ENCODE results near the gene SH2D5.
A peak's percentile ranks its signal among the peaks of the same experiment; 100 is the strongest.
"Not testable (repeated sequence)": the region's sequence is repeated elsewhere in the genome, so short reads cannot be mapped to it uniquely, and the experiment has no call there.

Gene SH2D5

GRCh38 chr1:20723159-20723536 lies 9.4 kb downstream of the SH2D5 start:
- Mint-ChIP-seq H3K4me3 (no peak overlapping the region), H3K9me3 (no peaks in the 10 kb centered on the region), H3K4me1 (ENCODE audit: low read depth) (no peaks in the 10 kb centered on the region), H3K36me3 (ENCODE audit: low read depth) (no peaks in the 10 kb centered on the region), H3K27me3 (peaks cover 9% of the 10 kb centered on the region), H3K27ac (no peak overlapping the region)

GRCh38 chr1:20721117-20722061 lies 11.1 kb downstream of the SH2D5 start:
- no peaks in the 10 kb centered on the region for H3K36me3 Mint-ChIP-seq (ENCODE audit: low read depth)
- H3K27me3 Mint-ChIP-seq: peaks cover 15% of the 10 kb centered on the region
- no peaks in the 10 kb centered on the region for H3K9me3 Mint-ChIP-seq
- H3K4me3 Mint-ChIP-seq: no peak overlapping the region
- H3K4me1 Mint-ChIP-seq (ENCODE audit: low read depth): peaks cover 4% of the 10 kb centered on the region
- no peak overlapping the region for H3K27ac Mint-ChIP-seq

GRCh38 chr1:20720631-20721091 lies 11.8 kb downstream of the SH2D5 start:
- H3K9me3 Mint-ChIP-seq: no peaks in the 10 kb centered on the region
- no peak overlapping the region for H3K27ac Mint-ChIP-seq
- H3K4me3 Mint-ChIP-seq: no peak overlapping the region
- peaks cover 19% of the 10 kb centered on the region for H3K27me3 Mint-ChIP-seq
- H3K36me3 Mint-ChIP-seq (ENCODE audit: low read depth): no peaks in the 10 kb centered on the region
- H3K4me1 Mint-ChIP-seq (ENCODE audit: low read depth): peaks cover 4% of the 10 kb centered on the region

- Mint-ChIP-seq H3K27me3 (peaks cover 25% of the 10 kb centered on the region), H3K4me3 (no peak overlapping the region), H3K27ac (no peak overlapping the region), H3K4me1 (ENCODE audit: low read depth) (peaks cover 4% of the 10 kb centered on the region), H3K9me3 (no peaks in the 10 kb centered on the region), H3K36me3 (ENCODE audit: low read depth) (no peaks in the 10 kb centered on the region)
These were observed 12.5 kb downstream of the SH2D5 start for GRCh38 chr1:20719871-20720620.

GRCh38 chr1:20719261-20719660 lies 13.2 kb downstream of the SH2D5 start:
- Mint-ChIP-seq H3K27me3 (peaks cover 28% of the 10 kb centered on the region), H3K4me1 (ENCODE audit: low read depth) (peaks cover 4% of the 10 kb centered on the region), H3K4me3 (no peak overlapping the region), H3K27ac (no peak overlapping the region), H3K9me3 (no peaks in the 10 kb centered on the region), H3K36me3 (ENCODE audit: low read depth) (no peaks in the 10 kb centered on the region)

GRCh38 chr1:20718343-20718882 lies 14.1 kb downstream of the SH2D5 start:
- H3K27ac Mint-ChIP-seq: peak overlapping the region; percentile 34

GRCh38 chr1:20717452-20718342 lies 14.8 kb downstream of the SH2D5 start, which contains the start of gene KIF17:
KIF17 (minus strand) TSS chr1:20718007; CDS start chr1:20717706, 301 bp downstream.
- Mint-ChIP-seq H3K27me3 (peaks cover 28% of the 10 kb centered on the region), H3K36me3 (ENCODE audit: low read depth) (no peaks in the 10 kb centered on the region), H3K9me3 (no peaks in the 10 kb centered on the region), H3K4me3 (peak within 1 kb of the TSS; percentile 63), H3K4me1 (ENCODE audit: low read depth) (peaks cover 4% of the 10 kb centered on the region), H3K27ac (peak within 1 kb of the TSS; percentile 34)

More at GRCh38 chr1:20718343-20718882, 14.1 kb downstream of the SH2D5 start:
- H3K4me1 Mint-ChIP-seq (ENCODE audit: low read depth); H3K9me3 Mint-ChIP-seq; H3K36me3 Mint-ChIP-seq (ENCODE audit: low read depth): not testable (repeated sequence)
- H3K4me3 Mint-ChIP-seq: peak overlapping the region; percentile 45
- H3K27me3 Mint-ChIP-seq: peaks cover 28% of the 10 kb centered on the region

GRCh38 chr1:20716232-20716631 lies 16.3 kb downstream of the SH2D5 start:
- Mint-ChIP-seq H3K4me3 (peak overlapping the region; percentile 17), H3K36me3 (ENCODE audit: low read depth) (no peaks in the 10 kb centered on the region), H3K4me1 (ENCODE audit: low read depth) (peaks cover 4% of the 10 kb centered on the region), H3K9me3 (no peaks in the 10 kb centered on the region), H3K27ac (no peak overlapping the region), H3K27me3 (peaks cover 28% of the 10 kb centered on the region)

- Mint-ChIP-seq H3K9me3 (no peaks in the 10 kb centered on the region), H3K27ac (no peak overlapping the region), H3K4me1 (ENCODE audit: low read depth) (peaks cover 4% of the 10 kb centered on the region), H3K27me3 (peaks cover 28% of the 10 kb centered on the region), H3K36me3 (ENCODE audit: low read depth) (no peaks in the 10 kb centered on the region), H3K4me3 (no peak overlapping the region)
These were observed 17.1 kb downstream of the SH2D5 start for GRCh38 chr1:20715406-20715805.

- Mint-ChIP-seq H3K27me3 (peaks cover 23% of the 10 kb centered on the region), H3K4me3 (no peak overlapping the region), H3K9me3 (no peaks in the 10 kb centered on the region), H3K4me1 (ENCODE audit: low read depth) (peaks cover 4% of the 10 kb centered on the region), H3K27ac (no peak overlapping the region), H3K36me3 (ENCODE audit: low read depth) (no peaks in the 10 kb centered on the region)
These were observed 19.1 kb downstream of the SH2D5 start for GRCh38 chr1:20713440-20713839.

GRCh38 chr1:20712215-20712577 lies 20.3 kb downstream of the SH2D5 start:
- peaks cover 20% of the 10 kb centered on the region for H3K27me3 Mint-ChIP-seq
- no peaks in the 10 kb centered on the region for H3K36me3 Mint-ChIP-seq (ENCODE audit: low read depth)
- no peaks in the 10 kb centered on the region for H3K9me3 Mint-ChIP-seq

GRCh38 chr1:20711285-20712214 lies 21.0 kb downstream of the SH2D5 start:
- no peak overlapping the region for H3K27ac Mint-ChIP-seq
- H3K4me3 Mint-ChIP-seq: no peak overlapping the region
- H3K36me3 Mint-ChIP-seq (ENCODE audit: low read depth): no peaks in the 10 kb centered on the region
- H3K27me3 Mint-ChIP-seq: peaks cover 15% of the 10 kb centered on the region
- H3K4me1 Mint-ChIP-seq (ENCODE audit: low read depth): no peaks in the 10 kb centered on the region
- H3K9me3 Mint-ChIP-seq: no peaks in the 10 kb centered on the region

More at GRCh38 chr1:20712215-20712577, 20.3 kb downstream of the SH2D5 start:
- peaks cover 4% of the 10 kb centered on the region for H3K4me1 Mint-ChIP-seq (ENCODE audit: low read depth)
- H3K4me3 Mint-ChIP-seq: no peak overlapping the region
- H3K27ac Mint-ChIP-seq: no peak overlapping the region

GRCh38 chr1:20710469-20711284 lies 21.8 kb downstream of the SH2D5 start:
- H3K27ac Mint-ChIP-seq: no peak overlapping the region
- no peaks in the 10 kb centered on the region for H3K4me1 Mint-ChIP-seq (ENCODE audit: low read depth)
- H3K27me3 Mint-ChIP-seq: peaks cover 9% of the 10 kb centered on the region
- no peak overlapping the region for H3K4me3 Mint-ChIP-seq
- no peaks in the 10 kb centered on the region for H3K36me3 Mint-ChIP-seq (ENCODE audit: low read depth)
- H3K9me3 Mint-ChIP-seq: no peaks in the 10 kb centered on the region
